Adrenal gland (tissue), 12 donors: Measurements from ENCODE around the gene UBE2L5. TPM values are rescaled to one million over a fixed set of nuclear protein-coding genes. Genes with fewer than 3 reads are reported as not detected.

ENCODE experiments used
- DNase-seq, 7 donors: peaks; one replicate each; pipeline ENCODE4 v3.0.0-alpha.2; 2019 to 2020
- H3K27ac ChIP-seq, 5 donors: fragments of 200-600 bp; sonication (generic) in 4 of 5; 1 replicate in 3 of 5; 2 replicates in 2 of 5; pipeline versions ENCODE4 v1.5.1 to v1.8.0; 2016 to 2020; ENCODE audit warnings: mild to moderate bottlenecking in 1 of 5
- H3K27me3 ChIP-seq: fragments of 200-600 bp; 2 replicates; pipeline ENCODE4 v1.8.0; 2021
- H3K36me3 ChIP-seq, 2 donors: fragments of 200-600 bp; replicated peaks in 1 of 2; 1 replicate in 1 of 2; 2 replicates in 1 of 2; pipeline versions ENCODE4 v1.5.1 to v1.8.0; 2018 to 2022
- H3K4me1 ChIP-seq, 2 donors: fragments of 200-600 bp; replicated peaks in 1 of 2; 1 replicate in 1 of 2; 2 replicates in 1 of 2; pipeline versions ENCODE4 v1.5.1 to v1.8.0; 2018 to 2021
- H3K4me3 ChIP-seq, 4 donors: fragments of 200-600 bp; sonication (generic) in 3 of 4; one replicate each; pipeline ENCODE4 v1.5.1; 2016 to 2018
- H3K9me3 ChIP-seq, 3 donors: fragments of 200-600 bp; sonication (generic) in 1 of 3; replicated peaks in 1 of 3; 1 replicate in 2 of 3; 2 replicates in 1 of 3; pipeline versions ENCODE4 v1.5.1 to v1.8.0; 2016 to 2021
- POLR2A ChIP-seq, 2 donors: fragments of 450-650 bp; IDR thresholded peaks; one replicate each; pipeline ENCODE4 v1.6.1; 2017; ENCODE audit warnings: antibody characterized with exemption in 2 of 2, mild to moderate bottlenecking in 2 of 2, moderate library complexity in 1 of 2
- WGBS, 4 donors: extraction: QIAGEN DNeasy Blood & Tissue Kit in 2 of 4; methylation state at CpG; one replicate each; pipeline versions ENCODE4 v1.1.5 to v1.1.7; 2013 to 2017; 5-methylcytosine and 5-hydroxymethylcytosine counted together
- intact Hi-C, 2 donors: fragments of 100-400 bp; cut with DNase I; formaldehyde crosslinking; loops; one replicate each; pipeline versions ENCODE4 v1.14.1 to v1.15.0; 2022 to 2023
- polyA plus RNA-seq, 3 donors: library from polyadenylated mRNA; stranded (reverse); fragments of 200-250 nt in 2 of 3; fragments of 350-450 nt in 1 of 3; fragmentation: Illumina TruSeq in 1 of 3; extraction: RNeasy Lipid Tissue Mini Kit (QIAGEN cat#74804) in 1 of 3; gene quantifications; one replicate each; pipeline ENCODE4 v1.2.3, GENCODE V29; 2013 to 2014
- total RNA-seq, 9 donors: library from RNA; depleted of rRNA in 4 of 9; stranded (reverse); fragments of >200 nt in 4 of 9; fragments of 120-200 nt in 1 of 9; fragmentation: NEBNext Ultra II Directional in 1 of 9; extraction: Animal tissue kit (Norgen Biotek cat#: 25700) in 1 of 9; gene quantifications; one replicate each; pipeline versions ENCODE4 v1.1.0 to v1.2.4, GENCODE V29; 2013 to 2023
- TF ChIP-seq, protein P1 (sequence below), 6 experiments: fragments of 450-650 bp in 4 of 6; fragments of 200-600 bp in 2 of 6; sonication (generic) in 1 of 6; IDR thresholded peaks; 1 replicate in 5 of 6; 2 replicates in 1 of 6; pipeline versions ENCODE4 v1.5.1 to v1.8.0; 2016 to 2021; ENCODE audit warnings: antibody characterized with exemption in 6 of 6, mild to moderate bottlenecking in 2 of 6, moderate library complexity in 1 of 6
- donor health status: healthy with polysubstance abuse.
- donor health status: Bipolar disorder and iron deficiency.
- donor health status: DM: yes; HTN: yes; CAD: no.
- donor health status: DM: no; HTN: no; CAD: no.
- donor health status: DM: no; HTN: no; CAD: no.
- donor health status: DM: yes; HTN: yes; CAD: no.

The UBE2L5 gene
- total and polyA plus RNA-seq, 12 donors = 0.03 to 0.28 (median 0.17) TPM; not detected in 8

DNA sequence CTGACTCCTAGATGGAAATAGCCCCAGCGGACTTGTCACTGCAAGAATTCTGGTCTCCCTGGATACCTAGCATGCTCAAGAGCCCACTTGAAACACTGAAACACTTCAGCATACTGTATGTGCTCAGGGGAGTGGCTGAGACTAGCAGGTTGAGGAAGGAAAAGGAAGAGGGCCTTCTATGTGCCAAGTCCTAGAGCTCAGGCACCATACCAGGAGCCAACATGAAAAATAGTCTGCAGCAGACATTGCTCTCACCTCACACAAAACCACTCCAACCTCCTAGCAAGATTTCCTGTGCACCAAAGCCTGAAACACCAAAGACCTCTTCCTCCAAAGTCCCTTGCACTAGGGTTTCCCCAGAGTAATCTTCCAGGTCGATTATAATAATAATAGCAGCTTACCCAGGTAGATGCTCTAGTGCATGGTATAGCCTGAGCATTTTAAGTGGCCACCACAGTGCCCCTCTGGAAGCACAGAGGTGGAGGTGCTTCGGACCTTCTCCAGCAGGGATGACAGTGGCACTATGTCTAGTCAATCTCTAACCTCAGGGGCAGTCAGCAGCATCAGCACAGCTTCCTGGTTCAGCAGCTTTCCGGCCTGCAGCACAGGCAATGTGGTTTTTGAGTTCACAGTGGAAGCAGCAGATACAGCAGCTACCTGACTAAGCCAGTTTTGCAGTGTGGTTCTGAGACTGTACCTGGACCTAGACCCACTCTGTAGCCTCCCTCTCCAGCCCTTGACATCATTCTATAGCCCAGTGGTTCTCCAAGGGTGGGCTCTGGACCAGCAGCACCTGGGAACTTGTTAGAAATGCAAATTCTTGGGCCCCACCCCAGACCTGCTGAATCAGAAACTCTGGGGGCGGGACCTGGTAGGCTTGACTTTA, 45.6 kb upstream of the UBE2L5 start:
- intact Hi-C loops = no loop called here
- 66 to 79% (median 70%) methylated on average over 3 to 5 of the region's 5 CpGs for WGBS, 4 donors
- Histone ChIP-seq H3K27me3 (no peaks in the 10 kb centered on the region), H3K27ac (no peak overlapping the region), H3K4me1 (no peaks in the 10 kb centered on the region), H3K4me3 (no peak overlapping the region), H3K9me3 (no peaks in the 10 kb centered on the region), H3K36me3 (no peaks in the 10 kb centered on the region)
- DNase-seq = no peak
- TF ChIP-seq POLR2A (IDR thresholded peaks at IDR 0.05) = no peak
- TF ChIP-seq, protein P1, sequence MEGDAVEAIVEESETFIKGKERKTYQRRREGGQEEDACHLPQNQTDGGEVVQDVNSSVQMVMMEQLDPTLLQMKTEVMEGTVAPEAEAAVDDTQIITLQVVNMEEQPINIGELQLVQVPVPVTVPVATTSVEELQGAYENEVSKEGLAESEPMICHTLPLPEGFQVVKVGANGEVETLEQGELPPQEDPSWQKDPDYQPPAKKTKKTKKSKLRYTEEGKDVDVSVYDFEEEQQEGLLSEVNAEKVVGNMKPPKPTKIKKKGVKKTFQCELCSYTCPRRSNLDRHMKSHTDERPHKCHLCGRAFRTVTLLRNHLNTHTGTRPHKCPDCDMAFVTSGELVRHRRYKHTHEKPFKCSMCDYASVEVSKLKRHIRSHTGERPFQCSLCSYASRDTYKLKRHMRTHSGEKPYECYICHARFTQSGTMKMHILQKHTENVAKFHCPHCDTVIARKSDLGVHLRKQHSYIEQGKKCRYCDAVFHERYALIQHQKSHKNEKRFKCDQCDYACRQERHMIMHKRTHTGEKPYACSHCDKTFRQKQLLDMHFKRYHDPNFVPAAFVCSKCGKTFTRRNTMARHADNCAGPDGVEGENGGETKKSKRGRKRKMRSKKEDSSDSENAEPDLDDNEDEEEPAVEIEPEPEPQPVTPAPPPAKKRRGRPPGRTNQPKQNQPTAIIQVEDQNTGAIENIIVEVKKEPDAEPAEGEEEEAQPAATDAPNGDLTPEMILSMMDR (IDR thresholded peaks at IDR 0.05) = no peak

GRCh38 chr13:30377312-30377685, 45.0 kb upstream of the UBE2L5 start:
- WGBS, 4 donors = 39 to 50% (median 47%) methylated on average over 2 of the region's 2 CpGs
- intact Hi-C loops = no loop called here
- no peak overlapping the region for H3K4me3 ChIP-seq
- no peaks in the 10 kb centered on the region for H3K36me3 ChIP-seq
- H3K9me3 ChIP-seq = no peaks in the 10 kb centered on the region
- H3K27me3 ChIP-seq = no peaks in the 10 kb centered on the region
- DNase-seq = no peak
- H3K27ac ChIP-seq = no peak overlapping the region
- TF ChIP-seq, protein P1 (IDR thresholded peaks at IDR 0.05) = no peak
- no peak for TF ChIP-seq POLR2A (IDR thresholded peaks at IDR 0.05)
- H3K4me1 ChIP-seq = no peaks in the 10 kb centered on the region

DNA sequence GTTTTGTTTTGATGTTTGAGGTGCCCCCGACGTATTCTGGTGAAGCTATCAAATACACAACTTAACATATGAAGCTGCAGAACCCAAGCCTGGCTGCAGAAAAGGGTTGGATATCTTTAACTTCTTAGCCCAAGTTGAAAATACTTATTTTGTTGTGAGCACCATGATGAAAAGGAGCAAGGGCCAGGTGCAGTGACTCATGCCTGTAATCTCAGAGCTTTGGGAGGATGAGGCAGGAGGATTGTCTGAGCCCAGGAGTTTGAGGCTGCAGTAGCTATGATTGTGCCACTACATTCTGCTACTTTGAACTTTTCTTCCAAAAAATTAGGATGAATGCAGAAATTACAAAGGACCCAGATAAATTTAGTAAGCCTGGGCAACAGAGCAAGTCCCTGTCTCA, 44.1 kb upstream of the UBE2L5 start:
- H3K4me1 ChIP-seq = no peaks in the 10 kb centered on the region
- H3K4me3 ChIP-seq = no peak overlapping the region
- intact Hi-C loops = no loop called here
- H3K27ac ChIP-seq = no peak overlapping the region
- no peak for DNase-seq
- H3K9me3 ChIP-seq = no peaks in the 10 kb centered on the region
- H3K36me3 ChIP-seq = no peaks in the 10 kb centered on the region
- H3K27me3 ChIP-seq = no peaks in the 10 kb centered on the region
- no peak for TF ChIP-seq POLR2A (IDR thresholded peaks at IDR 0.05)
- TF ChIP-seq, protein P1 (IDR thresholded peaks at IDR 0.05) = no peak
- 86 to 100% (median 92%) methylated on average over 2 of the region's 2 CpGs for WGBS, 4 donors

GRCh38 chr13:30381049-30381448, 41.2 kb upstream of the UBE2L5 start:
- intact Hi-C loops = loop anchor here in 1 of 2 donors (10.0 kb wide), 1 partner anchor 246 kb away; no protein-coding TSS in a partner anchor
- Histone ChIP-seq H3K4me3 (no peak overlapping the region), H3K9me3 (no peaks in the 10 kb centered on the region), H3K4me1 (no peaks in the 10 kb centered on the region), H3K27me3 (no peaks in the 10 kb centered on the region), H3K36me3 (no peaks in the 10 kb centered on the region), H3K27ac (no peak overlapping the region)
- 68 to 84% (median 74%) methylated on average over 2 of the region's 2 CpGs for WGBS, 4 donors
- no peak for DNase-seq
- no peak for TF ChIP-seq POLR2A (IDR thresholded peaks at IDR 0.05)
- TF ChIP-seq, protein P1 (IDR thresholded peaks at IDR 0.05) = no peak
